ENCODE results near the gene CD209.

Gene CD209

DNA sequence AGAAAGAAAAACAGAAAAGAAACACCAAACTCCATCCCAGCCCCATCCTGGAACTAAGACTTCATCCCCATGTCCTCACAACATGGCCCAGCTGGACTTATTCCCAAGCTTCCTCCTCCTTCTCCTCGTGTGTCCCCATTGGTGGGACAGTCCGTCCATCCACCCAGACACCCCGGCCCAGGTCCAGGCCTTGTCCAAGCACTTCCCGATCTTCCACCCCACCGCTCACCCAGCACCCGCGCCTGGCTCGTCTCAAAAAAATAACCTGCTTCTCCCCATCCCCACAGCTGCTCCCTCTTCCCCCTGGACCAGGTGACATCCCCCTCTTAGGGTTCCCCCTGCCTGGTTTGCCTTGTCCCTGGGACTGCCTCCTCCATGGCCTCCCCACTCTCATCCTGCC, 44.0 kb downstream of the CD209 start:
- no peak for DNase-seq

DNA sequence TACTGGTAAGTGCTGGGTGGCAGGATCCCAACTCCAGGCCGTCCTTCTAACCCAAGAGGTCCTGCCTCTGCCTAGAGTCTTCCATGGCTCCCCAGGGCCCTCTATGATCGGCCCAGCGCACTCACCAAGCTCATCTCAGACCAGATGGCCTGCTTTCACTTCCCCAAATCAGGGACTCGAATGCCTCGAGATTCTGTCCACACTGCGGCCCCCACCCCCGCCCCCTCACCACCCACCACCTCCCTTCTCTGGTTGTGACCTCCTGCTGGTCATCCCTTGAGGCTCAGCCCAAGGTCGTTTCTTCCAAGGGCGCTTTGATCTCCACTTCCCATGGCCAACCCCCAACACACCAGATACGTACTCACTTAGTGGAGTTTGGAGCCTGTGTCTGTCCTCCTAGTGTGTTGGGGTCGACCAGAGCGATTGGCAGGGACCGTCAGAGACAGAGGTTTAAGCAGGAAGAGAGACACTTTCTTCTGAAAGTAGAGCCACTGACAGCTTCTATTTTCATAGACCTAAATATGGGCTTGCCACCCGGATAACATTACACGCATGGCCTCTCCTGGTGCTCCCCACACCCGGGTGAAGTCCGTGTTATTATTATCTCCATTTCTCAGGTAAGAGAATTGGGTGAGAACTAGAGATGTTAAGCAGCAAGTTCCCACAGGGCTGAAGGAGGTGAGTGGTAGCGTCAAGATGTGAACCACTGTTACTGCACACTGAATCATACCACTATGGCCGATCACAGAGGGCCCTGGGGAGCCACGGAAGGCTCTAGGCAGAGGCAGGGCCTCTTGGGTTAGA, 45.5 kb downstream of the CD209 start, which contains the start of gene FCER2:
FCER2 (minus strand) TSS at position 478 of the 804 bp plus-strand sequence. CDS start 2,371 bp downstream, outside the sequence.
- peak; percentile 70 for DNase-seq

DNA sequence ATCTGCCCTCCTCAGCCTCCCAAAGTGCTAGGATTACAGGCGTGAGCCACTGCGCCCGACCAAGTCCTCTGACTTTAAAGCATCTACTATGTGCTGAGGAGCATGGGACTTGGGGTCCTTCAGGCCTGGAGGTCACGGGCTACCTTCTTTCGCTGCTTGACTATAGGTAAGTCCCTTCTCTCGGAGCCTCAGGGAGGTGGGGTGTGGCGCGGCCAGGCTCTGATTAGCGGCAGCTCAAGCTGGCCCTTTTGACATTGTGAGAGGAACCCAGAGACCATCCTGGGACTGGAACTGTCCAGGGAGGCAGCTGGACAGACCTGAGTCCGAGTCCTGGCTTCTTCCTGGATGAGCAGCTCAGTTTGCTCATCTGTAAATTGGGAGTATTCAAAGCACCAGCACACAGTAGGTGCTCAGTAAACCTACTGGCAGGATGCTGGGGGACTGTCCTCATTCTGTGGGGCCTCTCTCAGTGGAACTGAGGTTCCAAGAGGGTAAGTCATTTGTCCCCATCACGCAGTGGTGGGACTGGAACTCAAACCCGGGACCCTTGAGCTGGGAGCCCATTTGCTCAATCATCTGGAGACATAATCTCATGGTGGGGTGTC, 46.2 kb downstream of the CD209 start:
- no peak for DNase-seq

- DNase-seq, result no peak
Measured at GRCh38 chr19:7699417-7700401, 47.6 kb downstream of the CD209 start.

GRCh38 chr19:7699003-7699402, 48.3 kb downstream of the CD209 start:
- no peak for DNase-seq

- DNase-seq, result no peak
Measured at GRCh38 chr19:7698583-7698982, 48.8 kb downstream of the CD209 start.

DNA sequence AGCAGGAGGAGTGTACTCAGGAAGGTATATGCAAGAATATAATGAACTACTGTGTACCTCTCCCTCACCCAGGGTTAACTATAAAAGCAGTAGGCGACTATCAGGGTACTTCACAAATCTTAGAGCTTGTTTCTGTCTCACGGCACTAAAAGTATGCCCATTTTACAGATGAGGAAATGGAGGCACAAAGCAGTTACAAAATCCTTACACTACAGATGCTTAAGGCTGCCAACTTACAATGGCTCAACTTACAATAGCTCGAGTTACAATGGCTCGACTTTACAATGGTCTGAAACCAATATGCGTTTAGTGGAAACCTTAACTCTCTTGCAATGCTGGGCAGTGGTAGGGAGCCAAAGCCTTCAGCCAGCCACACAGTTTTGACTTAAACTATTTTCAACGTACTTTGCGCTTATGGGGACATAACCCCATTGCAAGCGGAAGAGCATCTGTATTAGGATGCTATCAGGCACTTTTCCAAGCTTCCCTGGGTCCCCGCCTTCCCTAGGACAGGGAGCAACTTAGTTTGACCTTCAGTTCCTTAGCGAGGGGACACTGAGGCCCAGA, 49.5 kb downstream of the CD209 start:
- no peak for DNase-seq

DNA sequence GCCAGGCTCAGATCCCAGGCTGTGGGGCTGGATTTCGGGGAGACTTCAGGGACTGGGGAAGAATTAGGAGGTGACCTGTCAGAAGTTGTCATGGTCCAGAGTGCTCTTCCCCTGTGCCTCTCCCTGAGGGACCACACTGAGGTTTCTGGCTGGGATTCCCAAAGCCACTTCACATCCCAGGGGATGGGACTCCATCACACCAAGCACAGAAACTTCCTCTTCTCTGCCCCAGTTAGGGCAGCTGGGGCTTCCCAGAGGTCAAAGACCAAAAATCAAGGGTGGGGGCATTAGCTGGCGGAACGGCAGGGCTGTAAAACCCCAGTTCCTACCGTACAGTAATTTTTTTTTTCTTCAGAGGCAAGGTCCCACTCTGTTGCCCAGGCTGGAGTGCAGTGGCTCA, 52.8 kb downstream of the CD209 start:
- DNase-seq, result peak; percentile 42

DNA sequence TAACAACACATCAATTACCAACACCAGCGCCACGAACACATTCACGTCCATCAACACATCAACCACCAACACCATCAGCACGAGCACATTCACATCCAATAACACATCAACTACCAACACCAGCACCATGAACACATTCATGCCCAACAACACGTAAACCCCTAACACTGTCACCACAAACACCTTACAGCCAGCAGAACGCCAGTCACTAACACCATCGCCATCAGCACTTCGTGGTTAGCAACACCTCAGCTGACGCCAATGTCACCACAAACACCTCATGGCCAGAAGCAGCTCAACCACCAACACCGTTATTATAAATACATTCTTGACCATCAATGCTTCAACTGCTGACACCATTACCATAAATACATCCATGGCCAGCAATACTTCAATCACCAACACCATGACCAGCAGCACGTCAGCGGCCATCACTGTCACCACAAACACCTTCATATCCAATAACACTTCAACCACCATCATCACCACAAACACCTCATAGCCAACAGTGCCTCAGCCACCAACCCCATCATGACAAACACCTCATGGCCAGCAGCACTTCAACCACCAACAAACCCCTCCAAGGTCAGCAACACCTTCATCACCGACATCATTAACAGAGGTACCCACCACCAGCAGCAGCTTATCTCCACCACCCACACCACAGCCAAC, 54.8 kb downstream of the CD209 start:
- peak; percentile 65 for DNase-seq

- peak; percentile 34 for DNase-seq
Measured at GRCh38 chr19:7691497-7691896, 55.8 kb downstream of the CD209 start.

DNA sequence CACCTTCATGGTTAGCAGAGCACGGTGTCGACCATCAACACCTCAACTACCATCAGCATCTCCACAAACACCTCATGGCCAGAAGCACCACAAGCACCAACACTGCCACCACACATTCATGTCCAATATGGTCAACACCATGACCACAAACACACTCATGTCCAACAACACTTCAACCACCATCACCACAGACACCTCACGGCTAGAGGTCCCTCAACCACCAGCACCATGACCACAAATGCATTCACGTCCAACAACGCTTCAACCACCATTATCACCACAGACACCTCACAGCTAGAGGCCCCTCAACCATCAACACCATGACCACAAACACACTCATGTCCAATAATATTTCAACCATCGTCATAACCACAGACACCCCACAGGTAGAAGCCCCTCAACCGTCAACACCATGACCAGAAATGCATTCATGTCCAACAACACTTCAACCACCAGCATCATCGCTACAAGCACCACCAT, 56.5 kb downstream of the CD209 start:
- peak; percentile 41 for DNase-seq
